HepG2 (cell line): Measurements from ENCODE around the gene CDA. TPM values are rescaled to one million over a fixed set of nuclear protein-coding genes. Genes with fewer than 3 reads are reported as not detected.

Experiments
- GATA4 ChIP-seq: sonication (generic); IDR thresholded peaks from 2 replicates; pipeline ENCODE4 v1.6.1; 2016; ENCODE audit warnings: antibody characterized with exemption, low read depth, borderline replicate concordance
- GATAD2A ChIP-seq: IDR thresholded peaks from 2 replicates; pipeline ENCODE4 v1.6.1; 2016
- MXD1 ChIP-seq: sonication (generic); formaldehyde crosslinking; IDR thresholded peaks from 2 replicates; pipeline ENCODE4 v1.4.0; 2020; ENCODE audit warnings: mild to moderate bottlenecking, missing genetic modification reagents
- NCOA2 ChIP-seq: sonication (generic); formaldehyde crosslinking; IDR thresholded peaks from 2 replicates; pipeline ENCODE4 v1.8.0; 2022; ENCODE audit warnings: inconsistent platforms
- PHF20 ChIP-seq: sonication (generic); formaldehyde crosslinking; IDR thresholded peaks from 2 replicates; pipeline ENCODE4 v1.5.0; 2020; ENCODE audit warnings: mild to moderate bottlenecking, missing genetic modification reagents
- RAD21 ChIP-seq: fragments of 450-650 bp; formaldehyde crosslinking; IDR thresholded peaks from 2 replicates; pipeline ENCODE4 v1.5.0; 2020; ENCODE audit warnings: mild to moderate bottlenecking
- SALL1 ChIP-seq: sonication (generic); formaldehyde crosslinking; IDR thresholded peaks from 2 replicates; pipeline ENCODE4 v1.8.0; 2022; ENCODE audit warnings: mild to moderate bottlenecking, missing genetic modification reagents
- SAP130 ChIP-seq: IDR thresholded peaks from 2 replicates; pipeline ENCODE4 v1.6.1; 2016; ENCODE audit warnings: low read depth
- SIN3A ChIP-seq: IDR thresholded peaks from 2 replicates; pipeline ENCODE4 v1.6.1; 2011; ENCODE audit warnings: low read depth, mild to moderate bottlenecking, control low read depth, low read length, borderline replicate concordance
- SIX1 ChIP-seq: sonication (generic); formaldehyde crosslinking; IDR thresholded peaks from 2 replicates; pipeline ENCODE4 v1.4.0; 2020; ENCODE audit warnings: missing genetic modification reagents, borderline replicate concordance
- YEATS2 ChIP-seq: sonication (generic); formaldehyde crosslinking; IDR thresholded peaks from 2 replicates; pipeline ENCODE4 v1.4.0; 2020; ENCODE audit warnings: missing genetic modification reagents, borderline replicate concordance
- ZNF12 ChIP-seq: sonication (generic); formaldehyde crosslinking; IDR thresholded peaks from 2 replicates; pipeline ENCODE4 v1.5.0; 2020; ENCODE audit warnings: missing genetic modification reagents
- ZNF143 ChIP-seq: sonication (generic); formaldehyde crosslinking; IDR thresholded peaks from 2 replicates; pipeline ENCODE4 v1.4.0; 2020; ENCODE audit warnings: missing genetic modification reagents
- ZNF3 ChIP-seq: IDR thresholded peaks from 2 replicates; pipeline ENCODE4 v1.7.0; 2017; ENCODE audit warnings: inconsistent platforms
- ZNF335 ChIP-seq: sonication (generic); formaldehyde crosslinking; IDR thresholded peaks from 2 replicates; pipeline ENCODE4 v1.4.0; 2020; ENCODE audit warnings: missing genetic modification reagents
- ZNF552 ChIP-seq: sonication (generic); formaldehyde crosslinking; IDR thresholded peaks from 2 replicates; pipeline ENCODE4 v1.9.0; 2022; ENCODE audit warnings: missing genetic modification reagents, mild to moderate bottlenecking, borderline replicate concordance
- ZNF577 ChIP-seq: sonication (generic); formaldehyde crosslinking; IDR thresholded peaks from 2 replicates; pipeline ENCODE4 v1.4.0; 2020; ENCODE audit warnings: mild to moderate bottlenecking, low read depth, missing genetic modification reagents, borderline replicate concordance
- ZNF597 ChIP-seq: sonication (generic); formaldehyde crosslinking; IDR thresholded peaks from 2 replicates; pipeline ENCODE4 v1.5.0; 2020; ENCODE audit warnings: missing genetic modification reagents
- ZNF598 ChIP-seq: sonication (generic); formaldehyde crosslinking; IDR thresholded peaks from 2 replicates; pipeline ENCODE4 v1.5.1; 2020; ENCODE audit warnings: mild to moderate bottlenecking, missing genetic modification reagents, borderline replicate concordance
- ZNF670 ChIP-seq: sonication (generic); formaldehyde crosslinking; IDR thresholded peaks from 2 replicates; pipeline ENCODE4 v1.8.0; 2022; ENCODE audit warnings: mild to moderate bottlenecking, missing genetic modification reagents, borderline replicate concordance
- ZNF704 ChIP-seq: sonication (generic); formaldehyde crosslinking; IDR thresholded peaks from 2 replicates; pipeline ENCODE4 v1.8.1; 2023; ENCODE audit warnings: mild to moderate bottlenecking, inconsistent platforms, moderate library complexity, missing genetic modification reagents, borderline replicate concordance
- ZNF773 ChIP-seq: sonication (generic); formaldehyde crosslinking; IDR thresholded peaks from 2 replicates; pipeline ENCODE4 v1.4.0; 2020; ENCODE audit warnings: missing genetic modification reagents, borderline replicate concordance
- ZNF891 ChIP-seq: sonication (generic); formaldehyde crosslinking; IDR thresholded peaks from 2 replicates; pipeline ENCODE4 v1.5.0; 2020; ENCODE audit warnings: mild to moderate bottlenecking, missing genetic modification reagents
- ZSCAN21 ChIP-seq: sonication (generic); formaldehyde crosslinking; IDR thresholded peaks from 2 replicates; pipeline ENCODE4 v1.8.0; 2022; ENCODE audit warnings: mild to moderate bottlenecking, missing genetic modification reagents, moderate library complexity, borderline replicate concordance
- polyA plus RNA-seq, 8 experiments: library from polyadenylated mRNA; depleted of rRNA in 3 of 8; stranded (reverse) in 7 of 8; unstranded in 1 of 8; fragments of >200 nt; fragmentation: Illumina TruSeq in 4 of 8; extraction: Trizol in 4 of 8; gene quantifications; 2 replicates each; pipeline versions ENCODE4 v1.2.1 to v1.2.3, GENCODE V29; 2011 to 2016; ENCODE audit warnings: low read depth in 4 of 8, missing spikeins in 1 of 8, mixed read lengths in 1 of 8; ENCODE audit not compliant: insufficient read depth in 1 of 8
- total RNA-seq, 5 experiments: library from RNA; depleted of rRNA; stranded (reverse); fragments of >200 nt; fragmentation: Illumina TruSeq; extraction: Trizol; gene quantifications; 2 replicates each; pipeline ENCODE4 v1.2.3, GENCODE V29; 2016; ENCODE audit warnings: low read depth in 1 of 5
- TF ChIP-seq, protein P1 (sequence below): sonication (generic); formaldehyde crosslinking; IDR thresholded peaks from 2 replicates; pipeline ENCODE4 v1.5.1; 2020; ENCODE audit warnings: missing genetic modification reagents, mild to moderate bottlenecking, borderline replicate concordance

Gene CDA
- total and polyA plus RNA-seq, 2 of the 13 experiments (the other 11 are each of a cell fraction or from before 2014, with no cell fraction given), result 0.66 to 2.1 TPM

DNA sequence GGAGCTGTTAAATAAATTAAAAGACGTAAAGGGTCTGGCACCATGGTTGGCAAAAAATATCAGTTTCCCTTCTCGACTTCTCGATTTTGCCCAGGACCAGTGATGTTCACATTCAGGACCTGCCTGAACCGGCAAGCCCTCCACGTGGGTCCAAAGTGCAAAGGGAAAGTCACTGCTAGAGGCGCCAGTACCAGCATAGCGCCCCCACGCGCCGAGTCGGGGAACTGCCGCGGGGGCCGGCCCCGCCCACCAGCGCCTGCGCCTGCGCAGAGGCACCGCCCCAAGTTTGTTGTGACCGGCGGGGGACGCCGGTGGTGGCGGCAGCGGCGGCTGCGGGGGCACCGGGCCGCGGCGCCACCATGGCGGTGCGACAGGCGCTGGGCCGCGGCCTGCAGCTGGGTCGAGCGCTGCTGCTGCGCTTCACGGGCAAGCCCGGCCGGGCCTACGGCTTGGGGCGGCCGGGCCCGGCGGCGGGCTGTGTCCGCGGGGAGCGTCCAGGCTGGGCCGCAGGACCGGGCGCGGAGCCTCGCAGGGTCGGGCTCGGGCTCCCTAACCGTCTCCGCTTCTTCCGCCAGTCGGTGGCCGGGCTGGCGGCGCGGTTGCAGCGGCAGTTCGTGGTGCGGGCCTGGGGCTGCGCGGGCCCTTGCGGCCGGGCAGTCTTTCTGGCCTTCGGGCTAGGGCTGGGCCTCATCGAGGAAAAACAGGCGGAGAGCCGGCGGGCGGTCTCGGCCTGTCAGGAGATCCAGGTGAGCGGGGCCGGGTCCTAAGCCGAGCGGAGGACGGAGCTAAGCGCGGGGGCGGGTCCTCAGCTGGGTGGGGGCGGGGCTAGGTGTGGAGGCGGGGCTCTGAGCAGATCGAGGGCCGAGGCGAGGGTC lies 44.5 kb downstream of the CDA start, which contains the start of gene PINK1 (continued):
- TF ChIP-seq, protein P1, sequence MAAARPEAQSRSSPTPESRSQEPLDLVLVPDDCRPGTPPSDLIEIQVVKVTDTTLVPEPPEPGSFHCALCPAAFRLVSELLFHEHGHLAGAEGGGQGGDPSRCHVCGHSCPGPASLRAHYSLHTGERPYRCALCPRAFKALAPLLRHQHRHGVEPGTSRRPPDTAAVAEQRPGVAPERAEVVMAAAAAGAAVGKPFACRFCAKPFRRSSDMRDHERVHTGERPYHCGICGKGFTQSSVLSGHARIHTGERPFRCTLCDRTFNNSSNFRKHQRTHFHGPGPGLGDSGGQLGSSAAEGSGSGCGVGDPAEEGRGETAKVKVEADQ, result peak; percentile 79
- TF ChIP-seq ZNF335, result 0 out of 2 replicates have a peak, but pooled peaks have one; percentile 52
- no peak for TF ChIP-seq ZNF143 (CRISPR knock-in tag)
- peak; percentile 64; the same call in 1 of the 2 replicates for TF ChIP-seq ZNF670
- TF ChIP-seq NCOA2 (CRISPR knock-in tag), result peak; percentile 33; the same call in 1 of the 2 replicates
- no peak for TF ChIP-seq ZNF552
- TF ChIP-seq ZNF598, result 0 out of 2 replicates have a peak, but pooled peaks have one; percentile 51
- no peak for TF ChIP-seq GATA4
- TF ChIP-seq ZNF12 (CRISPR knock-in tag), result 0 out of 2 replicates have a peak, but pooled peaks have one; percentile 34
- peak; percentile 44; the same call in 1 of the 2 replicates for TF ChIP-seq GATAD2A
- no peak for TF ChIP-seq SIX1 (CRISPR knock-in tag)
- TF ChIP-seq ZNF597, result no peak
- no peak for TF ChIP-seq ZNF3 (CRISPR knock-in tag)
- peak; percentile 92 for TF ChIP-seq RAD21 (CRISPR knock-in tag)
- TF ChIP-seq SIN3A, result 0 out of 2 replicates have a peak, but pooled peaks have one; percentile 37
- TF ChIP-seq SAP130 (CRISPR knock-in tag), result peak; percentile 75
- TF ChIP-seq YEATS2 (CRISPR knock-in tag), result 0 out of 2 replicates have a peak, but pooled peaks have one; percentile 39
- TF ChIP-seq MXD1 (CRISPR knock-in tag), result peak; percentile 37; the same call in 1 of the 2 replicates
- no peak for TF ChIP-seq ZNF891 (CRISPR knock-in tag)
- TF ChIP-seq PHF20 (CRISPR knock-in tag), result peak; percentile 35; the same call in 1 of the 2 replicates
- peak; percentile 66 for TF ChIP-seq SALL1
- TF ChIP-seq ZNF704 (CRISPR knock-in tag), result no peak
- TF ChIP-seq ZNF577 (CRISPR knock-in tag), result no peak
- TF ChIP-seq ZSCAN21 (CRISPR knock-in tag), result no peak
- TF ChIP-seq ZNF773, result no peak
